ENCODE measurements around the gene PHF23. TPM values are rescaled to one million over a fixed set of nuclear protein-coding genes. Genes with fewer than 3 reads are reported as not detected.

The PHF23 gene
- polyA plus RNA-seq, 4 donors: 51.8 to 74.3 (median 60.9) TPM

DNA sequence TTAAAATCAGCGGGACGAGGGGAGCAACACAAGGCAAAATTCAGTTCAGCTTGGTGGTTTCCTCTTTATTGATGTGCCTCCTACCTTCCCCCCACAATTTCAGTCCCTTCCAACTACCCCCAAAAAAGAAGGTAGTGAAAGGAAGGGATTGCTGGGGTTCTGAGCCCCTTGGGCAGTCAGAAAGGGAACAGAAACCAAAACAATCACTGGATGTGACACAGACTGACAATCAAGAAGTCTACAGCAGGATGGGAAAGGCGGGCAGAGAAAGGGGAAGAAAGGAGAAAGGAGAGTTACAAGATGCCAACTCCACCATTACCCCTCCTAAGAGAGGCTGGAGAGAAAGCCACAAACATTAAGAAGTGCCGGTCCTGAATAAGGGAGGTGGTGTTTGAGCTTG, 1.1 kb upstream of the PHF23 start:
- no peak for DNase-seq (ENCODE audit: low read depth in 4 of 4, low spot score in 2 of 4)

DNA sequence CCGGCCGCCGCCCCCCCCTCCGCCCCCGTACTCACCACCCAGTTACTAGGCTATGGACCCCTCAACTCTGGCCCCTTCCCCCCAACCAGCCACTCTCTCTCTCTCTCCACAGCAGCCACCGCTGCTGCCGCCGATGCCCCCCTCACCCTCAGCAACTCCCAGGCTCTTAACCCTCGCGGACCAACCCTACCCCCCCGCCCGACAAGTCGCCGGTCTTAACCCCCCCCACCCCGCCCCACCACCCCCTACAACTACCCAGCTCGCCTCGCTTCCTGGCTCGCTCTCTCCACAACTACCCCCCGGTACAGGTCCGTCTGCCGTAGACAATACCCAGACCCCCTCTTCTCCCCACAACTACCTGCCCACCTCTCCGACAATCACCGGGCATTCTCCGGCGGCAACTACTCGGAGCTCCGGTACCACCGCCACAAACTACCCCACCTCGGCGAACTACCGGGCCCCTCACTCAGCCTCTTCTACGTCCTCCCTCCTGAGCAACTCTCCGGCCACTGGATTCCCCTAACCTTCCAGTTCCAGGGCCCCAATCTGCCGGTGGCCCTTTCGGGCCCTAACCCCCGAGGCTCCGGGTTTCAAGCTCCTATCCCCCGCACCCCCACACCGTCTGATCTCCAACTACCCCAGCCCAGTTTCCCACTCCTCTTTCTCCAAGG, 702 bp downstream of the PHF23 start:
- DNase-seq (ENCODE audit: low read depth in 4 of 4, low spot score in 2 of 4): no peak

DNA sequence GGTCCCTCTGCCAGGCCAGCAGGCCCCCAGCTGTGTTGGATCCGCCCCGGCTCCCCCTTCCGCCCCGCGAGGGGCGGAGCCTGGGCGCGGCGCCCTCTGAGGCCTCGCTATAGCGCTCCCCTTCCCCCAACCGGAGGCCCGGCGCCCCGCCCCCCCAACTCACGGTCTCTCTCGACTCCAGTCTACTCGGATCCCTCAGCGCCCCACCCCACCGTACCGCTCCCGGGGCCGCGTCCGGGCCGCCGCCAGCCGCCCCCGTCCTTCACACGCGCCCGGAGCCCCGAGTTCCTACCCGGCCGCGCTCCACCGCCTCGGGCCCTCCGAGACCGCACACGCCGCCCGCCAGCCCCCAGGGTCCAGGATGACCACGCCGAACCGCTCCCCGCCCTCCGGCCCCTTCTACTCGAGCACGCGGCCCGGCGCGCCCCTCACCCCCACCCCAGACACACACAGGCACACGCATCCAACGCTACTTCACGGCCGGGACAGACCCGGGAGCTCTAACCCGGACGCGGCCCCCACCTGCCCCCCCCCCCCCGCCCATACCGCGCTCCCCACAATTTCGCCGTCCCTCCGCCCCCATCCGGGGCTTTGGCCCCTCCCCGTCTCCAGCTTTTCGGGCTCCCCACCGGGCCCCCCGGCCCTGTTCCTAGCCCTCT, 1.4 kb downstream of the PHF23 start:
- DNase-seq (ENCODE audit: low read depth in 4 of 4, low spot score in 2 of 4): no peak

DNA sequence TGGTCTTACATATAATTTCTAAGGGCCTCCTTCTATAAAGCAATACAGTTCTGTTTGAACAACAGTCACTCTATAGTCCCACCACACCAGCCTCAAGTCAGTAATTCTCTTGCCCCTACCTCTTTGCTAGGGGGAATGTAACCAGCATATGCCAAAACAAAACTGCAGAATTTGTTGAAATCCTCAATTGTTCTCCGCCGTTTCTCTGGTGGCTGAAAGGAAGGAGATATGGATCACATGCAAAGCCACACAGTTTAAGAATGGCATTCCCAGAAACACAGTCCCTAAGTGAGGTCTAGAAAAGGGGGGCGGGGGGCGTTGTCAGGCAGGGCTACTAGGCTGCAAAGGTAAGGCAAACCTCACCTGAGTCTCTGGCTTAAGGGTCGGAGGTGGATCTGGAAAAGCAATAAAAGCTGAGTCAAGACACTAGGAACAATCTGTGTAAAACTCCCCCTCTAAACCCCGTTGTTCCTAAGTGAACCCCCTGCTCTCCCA, 1.9 kb downstream of the PHF23 start:
- DNase-seq (ENCODE audit: low read depth in 4 of 4, low spot score in 2 of 4): no peak

DNA sequence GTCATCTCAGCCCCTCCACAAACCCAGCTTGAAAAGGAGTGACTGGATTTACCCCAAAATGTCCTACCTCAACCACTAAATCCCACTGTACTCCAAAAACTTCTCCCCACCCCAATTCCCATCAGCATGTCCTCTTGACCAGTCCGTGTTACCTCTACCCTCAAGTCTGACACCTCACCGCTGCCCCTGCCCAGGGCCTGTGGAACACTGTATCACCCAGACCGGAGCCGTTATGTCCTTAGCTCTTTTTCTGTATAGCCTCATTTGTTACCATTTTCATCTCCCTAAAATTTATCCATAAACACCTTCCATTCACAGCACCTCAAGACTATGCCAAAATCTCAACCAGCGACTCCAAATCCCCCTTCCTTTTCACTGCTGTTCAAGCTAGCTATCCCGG, 2.4 kb downstream of the PHF23 start:
- DNase-seq (ENCODE audit: low read depth in 4 of 4, low spot score in 2 of 4): no peak

DNA sequence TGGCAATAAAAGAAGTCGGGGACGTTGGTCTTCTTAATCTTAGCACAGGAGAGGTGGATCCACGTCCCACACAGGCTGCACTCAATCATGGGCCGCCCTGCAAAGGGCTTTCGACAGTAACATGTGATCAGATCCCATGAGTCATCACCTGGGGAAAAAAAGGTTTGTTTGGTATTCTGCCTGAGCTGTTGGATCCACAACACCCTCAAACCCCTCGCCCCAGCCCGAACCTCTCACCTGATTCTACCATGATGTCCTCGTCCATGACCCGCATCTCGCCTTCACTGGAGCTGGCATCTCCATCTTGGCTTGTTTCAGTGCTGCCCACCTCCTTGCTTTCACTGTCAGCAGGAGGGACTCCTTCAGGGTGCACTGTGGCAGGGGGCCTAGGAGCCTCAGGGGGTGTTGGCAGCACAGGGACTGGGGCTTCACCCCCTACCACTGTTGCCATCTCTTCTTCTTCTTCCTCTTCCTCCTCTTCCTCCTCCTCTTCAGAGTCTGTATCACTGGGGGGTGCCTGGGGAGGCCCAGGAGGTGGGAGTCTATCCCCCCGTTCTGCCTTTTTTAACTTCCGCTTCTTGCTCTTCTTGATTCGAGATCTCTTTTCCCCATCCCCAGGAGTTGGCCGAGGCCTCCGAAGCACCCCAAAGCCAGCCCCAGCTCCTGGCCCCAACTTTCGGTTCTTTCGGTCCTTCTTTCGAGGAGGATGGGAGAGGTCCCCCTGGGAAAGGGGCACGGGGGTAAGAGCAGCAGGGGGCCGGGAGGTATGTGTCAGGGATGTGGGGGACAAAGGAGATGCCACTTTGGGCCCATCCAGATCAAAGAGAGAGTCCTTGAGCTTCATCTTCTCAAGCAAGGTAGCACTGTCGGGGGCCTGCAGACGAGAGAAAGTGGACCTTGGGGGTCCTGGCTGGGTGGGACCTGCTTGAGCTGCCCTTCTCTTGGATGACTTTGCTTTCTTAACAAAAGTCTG, 3.3 kb downstream of the PHF23 start:
- no peak for DNase-seq (ENCODE audit: low read depth in 4 of 4, low spot score in 2 of 4)

DNA sequence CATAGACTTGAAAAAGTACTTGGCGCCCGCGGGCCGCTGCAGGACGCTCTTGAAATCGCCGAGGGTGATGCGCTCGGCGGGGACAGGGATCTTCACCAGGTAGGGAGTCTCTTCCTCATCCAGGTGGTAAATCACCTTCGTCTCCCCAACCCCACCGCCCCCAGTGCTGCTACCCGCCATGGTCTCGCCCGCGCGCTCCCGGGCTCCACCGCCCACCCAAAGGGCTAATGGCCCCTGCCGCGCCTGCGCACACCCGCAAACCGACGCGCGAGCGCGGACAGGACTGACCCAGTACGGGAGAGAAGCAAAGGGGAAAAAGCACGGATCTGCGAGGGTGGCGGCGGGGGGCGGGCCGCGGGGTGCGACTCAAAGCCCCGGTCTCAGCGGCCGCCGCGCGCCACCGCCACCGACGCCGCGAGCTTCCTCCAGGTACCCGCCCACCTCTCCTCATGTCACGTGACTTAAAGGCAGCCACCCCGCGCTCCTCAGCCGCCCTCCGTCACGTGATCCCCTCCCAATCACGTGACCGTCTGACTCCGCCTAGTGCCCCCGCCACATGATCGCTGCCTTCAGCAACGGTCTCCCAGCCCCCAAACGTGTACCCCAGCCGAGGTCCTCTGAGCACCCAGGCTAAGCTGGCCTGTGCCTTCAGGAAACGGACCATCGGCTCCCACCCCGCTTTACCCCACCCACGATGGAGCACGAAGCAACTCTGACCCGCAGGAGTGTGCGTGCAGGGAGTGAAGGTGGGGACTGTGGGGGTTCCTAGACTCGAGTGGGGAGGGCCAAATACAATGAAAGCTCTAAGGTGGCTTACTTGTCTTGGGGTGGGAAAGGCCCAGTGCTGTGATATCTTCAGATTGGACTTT, 4.9 kb downstream of the PHF23 start, which contains the start of gene DVL2:
TSS of gene DVL2 (minus strand) at position 435 of the 869 bp plus-strand sequence. CDS start at position 180, 255 bp downstream.
- DNase-seq (ENCODE audit: low read depth in 4 of 4, low spot score in 2 of 4): peak in 1 of 4 donors; percentile 93

DNA sequence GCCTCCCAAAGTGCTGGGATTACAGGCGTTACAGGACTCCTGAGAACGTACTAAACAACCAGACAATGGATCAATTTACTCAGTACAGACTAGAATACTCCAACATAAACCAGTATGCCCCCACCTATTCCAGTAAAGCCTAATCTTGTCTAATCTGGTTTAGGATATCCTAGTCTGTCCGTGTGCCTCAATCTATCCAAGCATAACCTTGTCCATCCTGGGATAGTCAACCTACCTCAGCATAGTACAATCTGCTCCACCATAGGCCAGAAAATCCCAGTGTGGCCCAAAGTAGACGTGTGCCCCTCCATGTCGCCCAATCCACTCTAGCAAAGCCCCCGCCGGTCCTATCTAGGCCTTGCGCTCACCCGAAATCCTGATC, 5.6 kb downstream of the PHF23 start:
- DNase-seq (ENCODE audit: low read depth in 4 of 4, low spot score in 2 of 4): no peak

DNA sequence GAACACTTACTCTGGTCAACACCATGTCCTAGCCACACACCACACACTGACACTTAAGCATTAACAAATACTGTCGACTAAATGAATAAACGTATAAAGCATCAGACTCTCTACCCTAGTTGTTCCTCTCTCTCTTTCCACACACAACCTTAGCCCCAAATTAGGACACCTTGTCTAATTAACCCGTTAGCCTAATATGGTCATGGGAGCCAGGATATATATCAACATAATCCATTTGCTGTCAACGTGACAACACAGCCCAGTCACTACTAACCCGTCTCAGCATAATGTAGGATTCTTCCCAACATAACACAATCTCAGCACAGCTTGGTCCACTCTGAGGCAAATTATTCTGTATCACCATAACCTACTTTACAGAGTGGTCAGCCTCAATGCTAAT, 7.1 kb downstream of the PHF23 start:
- DNase-seq (ENCODE audit: low read depth in 4 of 4, low spot score in 2 of 4): no peak

DNA sequence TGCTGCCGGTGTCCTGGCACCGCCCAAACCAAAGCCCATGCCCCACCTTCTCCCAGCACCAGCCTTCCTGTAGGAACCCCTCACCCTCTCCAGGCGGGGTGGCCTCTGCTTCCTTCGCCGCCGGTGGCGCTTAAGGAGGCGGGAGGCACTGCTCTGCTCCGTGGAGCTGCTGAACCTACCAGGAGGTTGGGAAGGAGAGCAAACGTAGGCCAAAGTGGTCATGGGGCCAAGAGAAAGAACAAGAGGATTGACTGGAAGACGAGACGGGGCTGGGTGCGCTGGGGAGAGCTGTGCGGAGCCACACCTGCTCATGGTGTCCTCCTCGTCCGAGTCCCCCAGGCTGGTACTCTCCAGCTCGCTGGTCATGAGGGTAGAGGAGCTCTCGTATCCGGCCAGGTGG, 9.8 kb downstream of the PHF23 start:
- DNase-seq (ENCODE audit: low read depth in 4 of 4, low spot score in 2 of 4): no peak

DNA sequence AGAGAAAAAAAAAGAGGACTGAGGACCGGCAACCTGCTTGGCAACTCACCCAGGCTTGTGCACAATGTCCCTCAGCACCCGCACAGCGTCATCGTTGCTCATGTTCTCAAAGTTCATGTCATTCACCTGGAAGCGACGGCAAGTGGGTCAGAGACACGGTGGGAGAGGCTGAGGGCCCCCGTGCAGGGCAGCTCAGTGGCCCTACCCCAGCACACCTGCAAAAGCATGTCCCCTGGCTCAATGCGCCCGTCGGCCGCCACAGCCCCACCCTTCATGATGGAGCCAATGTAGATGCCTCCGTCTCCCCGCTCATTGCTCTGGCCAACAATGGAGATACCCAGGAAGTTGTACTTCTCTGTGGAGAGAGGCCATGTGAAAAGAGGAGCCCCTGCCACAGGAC, 10.3 kb downstream of the PHF23 start:
- DNase-seq (ENCODE audit: low read depth in 4 of 4, low spot score in 2 of 4): no peak

DNA sequence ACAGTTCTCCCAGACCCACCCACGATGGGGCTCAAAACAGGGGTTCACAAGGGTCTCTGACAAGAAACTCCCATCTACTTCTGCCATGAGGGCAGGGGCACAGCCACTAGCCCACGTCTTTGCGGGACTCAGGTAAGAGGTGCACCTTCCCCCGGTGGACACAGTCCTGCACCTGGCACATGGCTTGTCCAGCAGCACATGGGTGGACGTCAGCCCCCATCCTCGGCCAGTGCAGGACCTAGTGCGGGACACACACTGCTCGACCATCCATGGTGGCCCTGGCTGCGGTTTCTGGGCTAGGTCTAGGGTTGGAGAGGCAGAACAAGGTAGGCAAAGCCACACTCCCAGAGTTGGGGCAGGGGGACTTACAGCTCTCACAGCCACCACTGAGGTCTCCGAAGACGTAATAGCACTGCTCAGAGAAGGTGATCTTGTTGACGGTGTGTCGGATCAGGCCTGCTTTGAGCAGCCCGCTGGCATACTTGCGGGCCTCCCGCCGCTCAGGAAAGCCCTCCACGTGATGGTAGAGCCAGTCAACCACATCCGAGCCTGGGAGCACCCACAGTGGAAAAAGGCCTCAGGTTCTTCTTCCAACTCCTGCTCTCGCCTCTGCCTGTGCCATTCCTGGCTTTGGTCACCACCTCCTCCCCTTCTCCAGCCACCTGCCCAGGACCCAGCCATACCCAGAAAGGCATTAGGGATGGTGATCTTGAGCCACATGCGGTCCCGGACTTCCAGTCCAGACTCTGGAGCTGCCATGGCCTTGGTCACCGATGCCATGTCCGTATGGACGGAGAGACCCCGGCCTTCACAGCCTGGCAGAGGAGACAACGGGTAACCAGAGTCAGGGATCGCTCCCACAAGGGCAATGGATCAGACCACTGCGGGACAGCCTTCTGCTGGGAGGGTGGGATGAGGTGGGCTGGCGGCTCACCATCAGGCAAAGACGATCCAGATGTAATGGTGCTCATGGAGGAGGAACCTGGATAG, 12.2 kb downstream of the PHF23 start:
- no peak for DNase-seq (ENCODE audit: low read depth in 4 of 4, low spot score in 2 of 4)

DNA sequence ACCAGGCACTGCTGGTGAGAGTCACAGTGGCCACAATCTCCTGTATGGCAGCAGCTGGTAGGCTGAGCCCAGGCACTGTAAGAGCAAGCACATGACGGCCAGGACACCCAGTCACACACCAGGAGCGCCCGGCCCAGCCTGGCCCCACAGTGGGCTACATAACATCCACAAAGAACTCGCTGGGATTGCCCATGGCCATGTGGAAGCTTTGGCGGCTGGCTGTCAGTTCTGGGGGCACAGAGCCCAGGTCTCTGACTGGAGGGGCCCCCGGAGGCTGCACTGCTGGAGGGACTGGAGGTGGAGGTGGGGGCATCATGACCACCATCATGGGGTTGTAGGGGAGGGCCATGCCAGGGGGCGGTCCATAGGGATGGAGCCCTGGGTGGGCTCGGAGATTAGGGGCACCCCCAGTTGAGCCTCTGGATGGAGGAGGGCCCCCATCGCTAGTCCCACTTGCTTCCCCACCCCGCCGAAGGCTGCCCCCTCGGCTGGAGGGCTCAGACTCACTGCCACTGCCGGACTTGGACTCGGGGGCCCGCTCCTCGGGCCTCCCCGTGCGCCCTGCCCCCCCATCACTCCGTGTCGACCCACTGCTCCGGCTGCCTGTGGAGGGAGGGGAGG, 13.4 kb downstream of the PHF23 start:
- DNase-seq (ENCODE audit: low read depth in 4 of 4, low spot score in 2 of 4): no peak

DNA sequence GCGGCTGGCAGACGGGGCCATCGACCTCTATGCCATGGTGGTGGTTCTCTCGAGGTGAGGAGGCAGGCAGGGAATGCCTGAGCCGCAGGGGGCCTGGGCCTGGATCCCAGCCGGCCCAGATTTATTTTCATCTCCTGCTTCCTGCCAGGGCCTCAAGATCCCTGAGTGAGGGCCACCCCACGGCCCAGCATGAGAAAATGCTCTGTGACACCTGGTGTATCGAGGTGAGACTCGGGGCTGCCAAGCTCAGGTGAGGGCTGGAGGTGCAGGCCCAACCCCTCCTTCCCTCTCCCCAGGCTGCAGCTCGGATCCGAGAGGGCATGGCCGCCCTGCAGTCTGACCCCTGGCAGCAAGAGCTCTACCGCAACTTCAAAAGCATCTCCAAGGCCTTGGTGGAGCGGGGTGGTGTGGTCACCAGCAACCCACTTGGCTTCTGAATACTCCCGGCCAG, 14.6 kb downstream of the PHF23 start:
- no peak for DNase-seq (ENCODE audit: low read depth in 4 of 4, low spot score in 2 of 4)

DNA sequence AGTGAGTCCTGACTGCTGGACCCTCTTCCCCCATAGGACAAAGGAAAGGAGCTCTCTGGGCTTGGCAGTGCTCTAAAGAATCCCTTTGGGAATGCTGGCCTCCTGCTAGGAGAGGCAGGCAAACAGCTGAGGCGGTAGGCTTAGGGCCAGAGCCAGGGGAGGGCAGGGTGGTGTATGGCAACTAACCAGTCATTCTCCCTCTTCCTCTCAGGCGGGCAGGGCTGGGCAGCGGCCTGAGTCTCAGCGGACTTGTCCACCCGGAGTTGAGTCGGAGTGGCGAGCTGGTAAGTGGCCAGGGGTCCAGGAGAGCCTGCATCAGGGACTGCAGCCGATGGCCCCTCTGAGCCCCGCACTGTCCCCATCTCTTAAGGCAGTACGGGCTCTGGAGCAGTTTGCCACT, 15.1 kb downstream of the PHF23 start:
- no peak for DNase-seq (ENCODE audit: low read depth in 4 of 4, low spot score in 2 of 4)

DNA sequence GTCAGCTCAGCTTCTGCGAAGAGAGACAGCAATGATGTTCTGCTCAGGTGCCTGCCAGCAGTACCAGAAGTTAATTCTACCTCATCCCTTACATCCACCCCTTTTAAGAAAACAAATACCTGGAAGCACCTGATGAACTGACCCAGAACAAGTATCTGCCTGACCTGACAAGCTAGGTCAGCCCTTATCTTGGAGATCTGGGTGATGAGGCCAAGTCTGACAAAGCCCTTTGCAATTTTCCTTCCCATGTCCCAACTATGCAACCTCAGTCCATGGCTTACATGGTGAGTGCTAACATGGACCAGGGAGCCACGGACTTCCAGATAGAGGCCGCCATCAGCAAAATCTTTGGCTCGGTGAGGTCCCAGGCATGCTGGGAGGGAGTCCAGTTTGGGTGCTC, 15.9 kb downstream of the PHF23 start:
- no peak for DNase-seq (ENCODE audit: low read depth in 4 of 4, low spot score in 2 of 4)

DNA sequence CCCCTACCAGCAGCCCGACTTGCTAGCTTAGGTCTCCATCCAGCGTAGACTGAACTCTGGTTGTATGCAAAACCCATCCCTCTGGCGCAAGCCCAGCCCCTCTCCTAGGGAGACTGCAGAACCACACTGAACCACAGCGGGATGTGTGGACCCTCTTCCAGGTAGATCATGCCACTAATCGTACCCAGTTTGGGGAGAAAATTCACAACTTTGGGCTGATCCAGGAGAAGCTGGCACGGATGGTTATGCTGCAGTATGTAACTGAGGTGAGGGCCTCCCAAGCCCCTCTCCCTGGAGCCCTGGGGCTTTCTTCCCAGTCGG, 16.3 kb downstream of the PHF23 start:
- DNase-seq (ENCODE audit: low read depth in 4 of 4, low spot score in 2 of 4): no peak

DNA sequence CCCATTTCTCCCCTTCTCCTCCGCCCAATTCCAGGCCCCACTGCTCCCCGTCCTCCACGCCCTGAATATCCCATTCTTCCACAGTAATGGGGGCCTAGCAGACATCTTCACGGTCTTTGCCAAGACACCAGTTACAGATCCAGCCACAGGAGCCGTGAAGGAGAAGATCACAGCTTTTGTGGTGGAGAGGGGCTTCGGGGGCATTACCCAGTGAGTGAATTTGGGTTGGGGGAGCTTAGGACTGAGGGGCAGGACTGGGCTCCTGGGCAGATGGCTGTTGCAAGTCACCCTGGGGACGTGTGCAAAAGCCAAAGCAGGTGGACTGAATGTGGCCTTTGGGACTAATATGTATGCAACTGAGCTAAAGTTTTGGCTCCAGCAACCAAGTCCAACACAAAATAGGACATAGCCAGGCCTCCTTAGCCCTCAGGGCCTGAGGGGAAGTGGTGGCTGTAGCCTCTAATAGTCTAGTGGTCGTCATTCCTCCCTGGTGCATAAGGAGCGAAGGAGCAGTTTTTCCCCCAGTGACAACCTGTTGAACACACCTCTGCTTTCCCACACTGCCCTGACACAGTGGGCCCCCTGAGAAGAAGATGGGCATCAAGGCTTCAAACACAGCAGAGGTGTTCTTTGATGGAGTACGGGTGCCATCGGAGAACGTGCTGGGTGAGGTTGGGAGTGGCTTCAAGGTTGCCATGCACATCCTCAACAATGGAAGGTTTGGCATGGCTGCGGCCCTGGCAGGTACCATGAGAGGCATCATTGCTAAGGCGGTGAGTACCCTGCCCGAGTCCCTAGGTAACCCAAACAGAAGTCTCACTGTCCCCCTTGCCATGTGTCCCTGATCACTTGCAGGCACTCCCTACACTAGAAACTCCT, 16.9 kb downstream of the PHF23 start:
- no peak for DNase-seq (ENCODE audit: low read depth in 4 of 4, low spot score in 2 of 4)

Data from left renal cortex interstitium (tissue), 4 donors.